Measurements from ENCODE around the gene FBXO44.

The FBXO44 gene

GRCh38 chr1:11657654-11658053, 3.0 kb downstream of the FBXO44 start:
- no peak for DNase-seq (ENCODE audit: low read depth in 4 of 4, low spot score in 1 of 4)

GRCh38 chr1:11658542-11658941, 3.9 kb downstream of the FBXO44 start:
- DNase-seq (ENCODE audit: low read depth in 4 of 4, low spot score in 1 of 4) = no peak

- no peak for DNase-seq (ENCODE audit: low read depth in 4 of 4, low spot score in 1 of 4)
These were observed 5.1 kb downstream of the FBXO44 start for GRCh38 chr1:11659748-11660147.

GRCh38 chr1:11661103-11661502, 6.4 kb downstream of the FBXO44 start:
- no peak for DNase-seq (ENCODE audit: low read depth in 4 of 4, low spot score in 1 of 4)

- peak in 2 of 4 experiments; percentile 31 to 34 for DNase-seq (ENCODE audit: low read depth in 4 of 4, low spot score in 1 of 4)
These were observed 9.8 kb downstream of the FBXO44 start for GRCh38 chr1:11664336-11665065.

GRCh38 chr1:11668516-11668915, 13.8 kb downstream of the FBXO44 start:
- no peak for DNase-seq (ENCODE audit: low read depth in 4 of 4, low spot score in 1 of 4)

GRCh38 chr1:11670747-11671146, 16.1 kb downstream of the FBXO44 start:
- DNase-seq (ENCODE audit: low read depth in 4 of 4, low spot score in 1 of 4) = no peak

GRCh38 chr1:11671205-11671543, 16.5 kb downstream of the FBXO44 start:
- DNase-seq (ENCODE audit: low read depth in 4 of 4, low spot score in 1 of 4) = no peak

- no peak for DNase-seq (ENCODE audit: low read depth in 4 of 4, low spot score in 1 of 4)
These were observed 17.0 kb downstream of the FBXO44 start for GRCh38 chr1:11671544-11672286.

GRCh38 chr1:11673089-11673769, 18.6 kb downstream of the FBXO44 start:
- no peak for DNase-seq (ENCODE audit: low read depth in 4 of 4, low spot score in 1 of 4)

GRCh38 chr1:11674488-11674887, 19.8 kb downstream of the FBXO44 start:
- DNase-seq (ENCODE audit: low read depth in 4 of 4, low spot score in 1 of 4) = no peak

- no peak for DNase-seq (ENCODE audit: low read depth in 4 of 4, low spot score in 1 of 4)
These were observed 20.6 kb downstream of the FBXO44 start for GRCh38 chr1:11675325-11675724.

GRCh38 chr1:11676386-11677103, 21.9 kb downstream of the FBXO44 start:
- DNase-seq (ENCODE audit: low read depth in 4 of 4, low spot score in 1 of 4) = no peak

- no peak for DNase-seq (ENCODE audit: low read depth in 4 of 4, low spot score in 1 of 4)
These were observed 23.8 kb downstream of the FBXO44 start for GRCh38 chr1:11678442-11678841.

- no peak for DNase-seq (ENCODE audit: low read depth in 4 of 4, low spot score in 1 of 4)
These were observed 25.8 kb downstream of the FBXO44 start for GRCh38 chr1:11680270-11681070.

- peak; percentile 72 to 90 (median 85) for DNase-seq (ENCODE audit: low read depth in 4 of 4, low spot score in 1 of 4)
These were observed 26.5 kb downstream of the FBXO44 start, which contains the start of gene MAD2L2 for GRCh38 chr1:11681071-11681771. Gene MAD2L2, minus strand, starts transcription at chr1:11681148. Its CDS starts 547 bp downstream, at chr1:11680601.

GRCh38 chr1:11682287-11682771, 27.7 kb downstream of the FBXO44 start:
- DNase-seq (ENCODE audit: low read depth in 4 of 4, low spot score in 1 of 4) = no peak

- no peak for DNase-seq (ENCODE audit: low read depth in 4 of 4, low spot score in 1 of 4)
These were observed 28.1 kb downstream of the FBXO44 start for GRCh38 chr1:11682799-11683198.

GRCh38 chr1:11684070-11684469, 29.4 kb downstream of the FBXO44 start:
- DNase-seq (ENCODE audit: low read depth in 4 of 4, low spot score in 1 of 4) = no peak
